HCT116 (cell line): ENCODE measurements around the gene NKX6-1. TPM values are rescaled to one million over a fixed set of nuclear protein-coding genes. Genes with fewer than 3 reads are reported as not detected.

Experiments
- ATAC-seq: fragments of 200-7000 bp; cut with Tn5 transposase; 2 replicates; pipeline ENCODE4 v1.9.1; 2020; ENCODE audit warnings: mild to moderate bottlenecking, moderate library complexity
- BruUV-seq: library from RNA; stranded (reverse); fragments of 400-500 nt; replicated peaks from 2 replicates; lab custom pipeline; 2021; lab: Mats Ljungman, UMichigan
- CTCF ChIA-PET: fragments of 300-600 bp; sonication (Branson Sonifier 250); formaldehyde crosslinking; loops from one replicate; lab custom pipeline; 2021; ENCODE audit warnings: antibody characterized with exemption; lab: Charles Lee
- POLR2A ChIA-PET: fragments of 300-600, 350-600 bp; sonication (Branson Sonifier 250); formaldehyde crosslinking; loops from one replicate; lab custom pipeline; 2021; ENCODE audit warnings: antibody characterized with exemption; lab: Charles Lee
- RAD21 ChIA-PET, 2 experiments: fragments of 300-600 bp; sonication (Branson Sonifier 250); formaldehyde crosslinking; loops; one replicate each; lab custom pipeline; 2023; ENCODE audit warnings: low total read pairs in 2 of 2; ENCODE audit not compliant: uncharacterized antibody in 2 of 2, unreplicated experiment in 2 of 2, low non-redundant PET in 1 of 2; lab: Charles Lee
- DNase-seq: peaks from one replicate; pipeline ENCODE4 v3.0.0-alpha.2; 2010; ENCODE audit warnings: low read depth, low spot score
- H2AFZ ChIP-seq: fragments of 200-600 bp; shearing (Covaris generic), sonication (generic); 2 replicates; pipeline ENCODE4 v1.6.1; 2017; ENCODE audit warnings: low read depth, mixed run types, mixed read lengths, antibody characterized with exemption, low read length; ENCODE audit not compliant: poor library complexity, severe bottlenecking
- H3K27ac ChIP-seq: 2 replicates; pipeline ENCODE4 v1.5.1; 2012; ENCODE audit warnings: low read depth, low read length
- H3K27me3 ChIP-seq: fragments of 200-600 bp; sonication (generic); 2 replicates; pipeline ENCODE4 v1.6.1; 2016; ENCODE audit warnings: mixed run types, low read length, mixed read lengths; ENCODE audit not compliant: insufficient read depth
- H3K36me3 ChIP-seq, 2 experiments: fragments of 200-500 bp in 1 of 2; fragments of 200-600 bp in 1 of 2; sonication (Bioruptor generic) in 1 of 2; sonication (generic) in 1 of 2; 2 replicates each; pipeline versions ENCODE4 v1.5.1 to v1.6.1; 2014 to 2016; ENCODE audit warnings: low read length in 2 of 2, inconsistent platforms in 1 of 2, mixed read lengths in 1 of 2, mixed run types in 1 of 2; ENCODE audit not compliant: insufficient read depth in 2 of 2, control insufficient read depth in 1 of 2
- H3K4me1 ChIP-seq, 2 experiments: fragments of 200-600 bp in 1 of 2; sonication (generic) in 1 of 2; 2 replicates each; pipeline versions ENCODE4 v1.5.1 to v1.6.1; 2012 to 2017; ENCODE audit warnings: low read length in 2 of 2, inconsistent platforms in 1 of 2, mild to moderate bottlenecking in 1 of 2, mixed read lengths in 1 of 2, mixed run types in 1 of 2, moderate library complexity in 1 of 2; ENCODE audit not compliant: insufficient read depth in 2 of 2, control insufficient read depth in 1 of 2
- H3K4me2 ChIP-seq: fragments of 200-600 bp; sonication (generic); 2 replicates; pipeline ENCODE4 v1.6.1; 2017; ENCODE audit warnings: mixed run types, low read length, mixed read lengths
- H3K4me3 ChIP-seq, 2 experiments: fragments of 200-600 bp in 1 of 2; sonication (generic) in 1 of 2; replicated peaks in 1 of 2; 2 replicates each; pipeline ENCODE4 v1.5.1; 2011 to 2016; ENCODE audit warnings: low read length in 2 of 2, control low read depth in 1 of 2, low read depth in 1 of 2, mild to moderate bottlenecking in 1 of 2, mixed read lengths in 1 of 2, mixed run types in 1 of 2
- H3K79me2 ChIP-seq: fragments of 200-600 bp; sonication (generic); 2 replicates; pipeline ENCODE4 v1.6.1; 2017; ENCODE audit warnings: mild to moderate bottlenecking, mixed run types, low read length, moderate library complexity, mixed read lengths; ENCODE audit not compliant: insufficient read depth
- H3K9ac ChIP-seq: fragments of 200-600 bp; sonication (generic); 2 replicates; pipeline ENCODE4 v1.6.1; 2016; ENCODE audit warnings: low read length, mixed read lengths
- H3K9me2 ChIP-seq: fragments of 200-600 bp; sonication (generic), shearing (Covaris generic); 2 replicates; pipeline ENCODE4 v1.6.1; 2017; ENCODE audit warnings: mixed run types, mild to moderate bottlenecking, moderate library complexity; ENCODE audit not compliant: insufficient read depth
- H3K9me3 ChIP-seq, 2 experiments: fragments of 200-500 bp in 1 of 2; fragments of 200-600 bp in 1 of 2; sonication (Bioruptor generic) in 1 of 2; sonication (generic) in 1 of 2; 2 replicates each; pipeline ENCODE4 v1.6.1; 2014 to 2017; ENCODE audit warnings: low read length in 2 of 2, mixed read lengths in 2 of 2, inconsistent platforms in 1 of 2, low read depth in 1 of 2, mild to moderate bottlenecking in 1 of 2, mixed run types in 1 of 2, moderate library complexity in 1 of 2; ENCODE audit not compliant: control insufficient read depth in 1 of 2, insufficient read depth in 1 of 2
- H4K20me1 ChIP-seq: fragments of 200-600 bp; sonication (generic), shearing (Covaris generic); 2 replicates; pipeline ENCODE4 v1.6.1; 2017; ENCODE audit warnings: mixed run types, mild to moderate bottlenecking, moderate library complexity; ENCODE audit not compliant: insufficient read depth
- EZH2 ChIP-seq: fragments of 200-600 bp; sonication (generic); IDR thresholded peaks from 2 replicates; pipeline ENCODE4 v1.6.1; 2017; ENCODE audit warnings: antibody characterized with exemption, mixed run types
- EZH2phosphoT487 ChIP-seq: fragments of 200-600 bp; IDR thresholded peaks from 2 replicates; pipeline ENCODE4 v1.6.1; 2018; ENCODE audit warnings: antibody characterized with exemption, borderline replicate concordance
- RAD21 ChIP-seq: IDR thresholded peaks from 2 replicates; pipeline ENCODE4 v1.6.1; 2012; ENCODE audit warnings: low read depth, mild to moderate bottlenecking
- TCF7L2 ChIP-seq: IDR thresholded peaks from 2 replicates; pipeline ENCODE4 v1.7.0; 2011; ENCODE audit warnings: borderline replicate concordance, inconsistent platforms; ENCODE audit not compliant: insufficient read depth, insufficient read length; ENCODE audit errors: extremely low read depth
- YY1 ChIP-seq: IDR thresholded peaks from 2 replicates; pipeline ENCODE4 v1.6.1; 2011; ENCODE audit warnings: low read length, low read depth, moderate library complexity, mild to moderate bottlenecking; ENCODE audit not compliant: insufficient replicate concordance; ENCODE audit errors: extremely low read depth
- ZFX ChIP-seq: fragments of 450-650 bp; IDR thresholded peaks from 2 replicates; pipeline ENCODE4 v1.6.1; 2017
- intact Hi-C: fragments of 100-400 bp; cut with micrococcal nuclease; formaldehyde crosslinking; loops from 2 replicates; pipeline ENCODE4 v1.10.0; 2022
- total RNA-seq: library from RNA; stranded (reverse); gene quantifications from one replicate; pipeline ENCODE4 v1.2.1, GENCODE V29; 2021; ENCODE audit not compliant: unreplicated experiment
- TF ChIP-seq, protein P1 (sequence below), 3 experiments: fragments of 200-600 bp in 1 of 3; sonication (generic) in 1 of 3; IDR thresholded peaks in 2 of 3; conservative IDR thresholded peaks in 1 of 3; 2 replicates each; pipeline ENCODE4 v1.5.1; 2012 to 2017; ENCODE audit warnings: low read depth in 2 of 3, low read length in 2 of 3, antibody characterized with exemption in 1 of 3, borderline replicate concordance in 1 of 3, control low read depth in 1 of 3, mild to moderate bottlenecking in 1 of 3, mixed read lengths in 1 of 3, mixed run types in 1 of 3, moderate library complexity in 1 of 3; ENCODE audit not compliant: insufficient read depth in 1 of 3
- TF ChIP-seq, protein P2 (sequence below): IDR thresholded peaks from 2 replicates; pipeline ENCODE4 v1.6.1; 2012; ENCODE audit warnings: low read depth

Gene NKX6-1
- total RNA-seq, 1 experiment from 2014 or later: 4.2 TPM

DNA sequence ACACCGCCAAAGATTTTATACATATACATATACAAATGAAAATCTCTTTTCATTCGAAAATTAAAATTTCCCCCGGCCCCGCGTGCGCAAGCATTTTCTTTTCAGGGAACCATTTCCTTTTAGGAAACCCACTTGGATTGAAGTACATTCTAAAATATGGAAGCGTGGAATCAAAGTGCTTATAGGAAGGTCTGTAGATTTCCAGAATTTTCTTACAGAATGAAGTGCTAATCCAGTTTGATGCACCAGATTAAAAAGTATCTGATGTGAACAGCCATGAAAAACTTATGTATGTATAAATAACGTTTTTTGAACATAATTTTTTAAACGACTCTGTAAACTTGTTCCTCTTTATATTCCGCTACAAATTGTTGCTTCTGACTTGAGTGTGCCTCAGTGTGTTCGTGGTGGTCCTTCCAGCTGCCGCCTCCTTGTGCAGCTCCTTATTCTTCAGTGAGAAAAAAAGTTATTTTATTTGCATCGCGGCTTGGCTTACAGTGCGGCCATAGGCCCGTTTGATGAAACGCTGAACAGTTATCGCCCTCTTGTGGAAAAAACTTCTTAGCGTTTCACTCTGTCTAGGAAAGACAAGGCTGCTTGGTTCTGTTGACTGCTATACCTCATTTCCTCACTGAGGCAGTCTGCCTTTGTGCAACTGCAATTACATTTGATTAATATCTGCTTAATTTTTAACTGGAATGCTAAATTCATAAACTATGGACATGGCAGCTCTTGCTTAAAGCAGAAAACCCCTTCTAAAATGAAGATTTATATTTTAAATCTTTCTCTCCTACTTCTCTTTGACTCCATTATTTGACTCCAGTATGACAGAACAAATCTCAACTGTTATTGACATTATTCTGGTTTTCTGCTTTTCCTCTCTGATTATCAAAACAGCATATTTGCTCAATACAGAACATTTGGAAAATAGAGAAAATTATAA lies 4.7 kb upstream of the NKX6-1 start:
- H4K20me1 ChIP-seq: no peaks in the 10 kb centered on the region
- ChIA-PET CTCF (interaction anchor here (0.6 to 1.0 kb wide), 2 partner anchors 35 to 732 kb away, joined by 3 read pairs; no protein-coding TSS in a partner anchor), RAD21 (no interaction called here), POLR2A (no interaction called here)
- no peaks in the 10 kb centered on the region for H3K36me3 ChIP-seq
- no peaks in the 10 kb centered on the region for H3K79me2 ChIP-seq
- no peak overlapping the region for H3K27ac ChIP-seq
- intact Hi-C loops: loop anchor here (1.0 to 10.0 kb wide), 7 partner anchors 33 to 999 kb away; no protein-coding TSS in a partner anchor
- TF ChIP-seq ZFX (no peak), YY1 (peak; percentile 58), EZH2 (no peak), RAD21 (peak; percentile 90), EZH2phosphoT487 (no peak), TCF7L2 (no peak)
- TF ChIP-seq, protein P1, sequence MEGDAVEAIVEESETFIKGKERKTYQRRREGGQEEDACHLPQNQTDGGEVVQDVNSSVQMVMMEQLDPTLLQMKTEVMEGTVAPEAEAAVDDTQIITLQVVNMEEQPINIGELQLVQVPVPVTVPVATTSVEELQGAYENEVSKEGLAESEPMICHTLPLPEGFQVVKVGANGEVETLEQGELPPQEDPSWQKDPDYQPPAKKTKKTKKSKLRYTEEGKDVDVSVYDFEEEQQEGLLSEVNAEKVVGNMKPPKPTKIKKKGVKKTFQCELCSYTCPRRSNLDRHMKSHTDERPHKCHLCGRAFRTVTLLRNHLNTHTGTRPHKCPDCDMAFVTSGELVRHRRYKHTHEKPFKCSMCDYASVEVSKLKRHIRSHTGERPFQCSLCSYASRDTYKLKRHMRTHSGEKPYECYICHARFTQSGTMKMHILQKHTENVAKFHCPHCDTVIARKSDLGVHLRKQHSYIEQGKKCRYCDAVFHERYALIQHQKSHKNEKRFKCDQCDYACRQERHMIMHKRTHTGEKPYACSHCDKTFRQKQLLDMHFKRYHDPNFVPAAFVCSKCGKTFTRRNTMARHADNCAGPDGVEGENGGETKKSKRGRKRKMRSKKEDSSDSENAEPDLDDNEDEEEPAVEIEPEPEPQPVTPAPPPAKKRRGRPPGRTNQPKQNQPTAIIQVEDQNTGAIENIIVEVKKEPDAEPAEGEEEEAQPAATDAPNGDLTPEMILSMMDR (IDR thresholded peaks at IDR 0.05 in 2 of 3, conservative IDR thresholded peaks at IDR 0.05 in 1 of 3; ENCODE audit: borderline replicate concordance in 1 of 3, insufficient read depth in 1 of 3, low read depth in 2 of 3, low read length in 2 of 3): peak; percentile 70 to 77 (median 74); a peak in 5 of 6 replicates
- TF ChIP-seq, protein P2, sequence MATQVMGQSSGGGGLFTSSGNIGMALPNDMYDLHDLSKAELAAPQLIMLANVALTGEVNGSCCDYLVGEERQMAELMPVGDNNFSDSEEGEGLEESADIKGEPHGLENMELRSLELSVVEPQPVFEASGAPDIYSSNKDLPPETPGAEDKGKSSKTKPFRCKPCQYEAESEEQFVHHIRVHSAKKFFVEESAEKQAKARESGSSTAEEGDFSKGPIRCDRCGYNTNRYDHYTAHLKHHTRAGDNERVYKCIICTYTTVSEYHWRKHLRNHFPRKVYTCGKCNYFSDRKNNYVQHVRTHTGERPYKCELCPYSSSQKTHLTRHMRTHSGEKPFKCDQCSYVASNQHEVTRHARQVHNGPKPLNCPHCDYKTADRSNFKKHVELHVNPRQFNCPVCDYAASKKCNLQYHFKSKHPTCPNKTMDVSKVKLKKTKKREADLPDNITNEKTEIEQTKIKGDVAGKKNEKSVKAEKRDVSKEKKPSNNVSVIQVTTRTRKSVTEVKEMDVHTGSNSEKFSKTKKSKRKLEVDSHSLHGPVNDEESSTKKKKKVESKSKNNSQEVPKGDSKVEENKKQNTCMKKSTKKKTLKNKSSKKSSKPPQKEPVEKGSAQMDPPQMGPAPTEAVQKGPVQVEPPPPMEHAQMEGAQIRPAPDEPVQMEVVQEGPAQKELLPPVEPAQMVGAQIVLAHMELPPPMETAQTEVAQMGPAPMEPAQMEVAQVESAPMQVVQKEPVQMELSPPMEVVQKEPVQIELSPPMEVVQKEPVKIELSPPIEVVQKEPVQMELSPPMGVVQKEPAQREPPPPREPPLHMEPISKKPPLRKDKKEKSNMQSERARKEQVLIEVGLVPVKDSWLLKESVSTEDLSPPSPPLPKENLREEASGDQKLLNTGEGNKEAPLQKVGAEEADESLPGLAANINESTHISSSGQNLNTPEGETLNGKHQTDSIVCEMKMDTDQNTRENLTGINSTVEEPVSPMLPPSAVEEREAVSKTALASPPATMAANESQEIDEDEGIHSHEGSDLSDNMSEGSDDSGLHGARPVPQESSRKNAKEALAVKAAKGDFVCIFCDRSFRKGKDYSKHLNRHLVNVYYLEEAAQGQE: no peak
- H3K9me2 ChIP-seq: no peaks in the 10 kb centered on the region
- DNase-seq (peak; percentile 62), ATAC-seq (peak; percentile 64)
- peak overlapping the region; percentile 84 for H2AFZ ChIP-seq
- no peaks in the 10 kb centered on the region for H3K27me3 ChIP-seq
- no peak overlapping the region for H3K9ac ChIP-seq
- no peak overlapping the region for H3K4me3 ChIP-seq
- no peaks in the 10 kb centered on the region for H3K9me3 ChIP-seq
- H3K4me2 ChIP-seq: peak overlapping the region; percentile 11; the same call in 1 of the 2 replicates
- H3K4me1 ChIP-seq: peaks cover 0 to 6% of the 10 kb centered on the region in 2 experiments; a peak in 1 of 4 replicates
- BruUV-seq: no TSS peak
